DMS53 (cell line): Measurements from ENCODE around the gene MAP6.

ENCODE experiments used
- DNase-seq: peaks from one replicate; lab custom pipeline; 2025; lab: John Stamatoyannopoulos, UW

Gene MAP6

GRCh38 chr11:75665990-75666389 is 2.8 kb downstream of the MAP6 start:
- DNase-seq, result no peak

- no peak for DNase-seq
These were observed 3.7 kb downstream of the MAP6 start for GRCh38 chr11:75665126-75665525.

GRCh38 chr11:75664389-75664788 is 4.4 kb downstream of the MAP6 start:
- no peak for DNase-seq

DNA sequence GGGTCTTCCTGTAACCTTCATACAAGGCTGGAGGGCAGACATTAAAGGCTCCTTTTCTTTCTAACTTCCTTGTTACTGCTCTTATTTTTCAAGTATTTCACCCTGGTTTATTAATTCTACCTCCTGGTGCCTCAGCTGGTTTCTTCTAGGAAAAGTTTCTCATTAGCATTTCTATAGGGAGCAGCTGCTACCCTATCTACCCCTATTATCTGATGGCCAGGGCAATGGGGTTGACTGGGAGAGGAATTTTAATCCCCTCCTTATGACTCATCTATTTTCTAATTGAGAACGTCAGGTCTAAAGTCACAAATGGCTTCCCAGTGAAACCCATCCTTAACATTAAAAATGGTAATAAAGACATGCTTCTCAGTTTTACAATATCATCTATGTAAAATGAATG is 5.0 kb downstream of the MAP6 start:
- no peak for DNase-seq

DNA sequence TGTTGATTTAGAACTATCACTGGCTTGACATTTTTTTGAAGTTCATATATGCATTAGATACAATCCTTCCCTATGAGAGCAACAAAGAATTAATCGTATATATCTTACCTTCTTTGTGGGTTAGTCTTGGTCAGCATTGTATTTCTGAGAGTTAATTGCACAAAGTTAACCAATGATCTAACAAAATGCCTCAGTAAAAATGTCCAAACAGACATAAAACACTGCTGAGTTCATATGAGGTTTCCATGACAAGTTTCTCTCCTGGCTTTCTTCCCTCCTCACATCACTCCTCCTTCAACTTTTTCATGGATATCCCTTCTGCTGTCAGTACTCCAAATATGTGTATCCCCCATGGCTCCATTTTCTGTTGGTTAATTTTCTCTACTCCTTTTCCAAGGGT is 9.0 kb downstream of the MAP6 start:
- DNase-seq, result no peak

DNA sequence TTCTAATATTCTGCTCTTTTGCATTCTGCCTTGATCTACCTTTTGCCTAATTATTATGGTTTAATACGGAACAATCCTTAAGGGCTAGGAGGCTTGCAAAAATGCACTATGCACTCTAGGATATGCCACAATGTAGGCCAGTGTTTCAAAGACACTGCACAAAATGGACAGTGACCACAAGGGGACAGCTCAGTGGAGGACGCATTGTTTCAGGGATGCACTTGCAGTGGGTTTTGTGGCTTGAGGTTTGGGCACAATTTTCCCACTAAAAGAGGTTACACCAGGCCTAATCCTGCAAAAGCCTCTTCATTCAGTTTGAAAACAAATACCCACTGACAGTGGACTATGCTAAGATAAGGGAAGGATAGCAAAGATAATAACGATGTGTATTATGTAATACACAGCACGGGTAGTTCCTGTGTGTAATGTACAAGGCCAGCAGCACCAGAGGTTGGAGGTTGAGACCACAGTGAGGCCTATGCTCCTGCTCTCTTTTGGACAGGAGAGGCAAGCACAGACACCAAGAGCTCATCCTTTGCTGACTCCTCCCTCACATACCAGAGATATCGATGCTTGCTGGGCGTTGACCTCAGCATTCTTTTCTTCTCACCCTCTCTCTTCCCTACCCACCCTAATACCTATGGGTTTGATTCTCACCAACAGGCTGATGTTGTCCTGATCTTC is 12.7 kb downstream of the MAP6 start:
- no peak for DNase-seq

- DNase-seq, result no peak
These were observed 13.2 kb downstream of the MAP6 start for GRCh38 chr11:75655605-75656004.

- DNase-seq, result no peak
These were observed 14.5 kb downstream of the MAP6 start for GRCh38 chr11:75654314-75654713.

GRCh38 chr11:75653532-75653931 is 15.3 kb downstream of the MAP6 start:
- peak; percentile 34 for DNase-seq

DNA sequence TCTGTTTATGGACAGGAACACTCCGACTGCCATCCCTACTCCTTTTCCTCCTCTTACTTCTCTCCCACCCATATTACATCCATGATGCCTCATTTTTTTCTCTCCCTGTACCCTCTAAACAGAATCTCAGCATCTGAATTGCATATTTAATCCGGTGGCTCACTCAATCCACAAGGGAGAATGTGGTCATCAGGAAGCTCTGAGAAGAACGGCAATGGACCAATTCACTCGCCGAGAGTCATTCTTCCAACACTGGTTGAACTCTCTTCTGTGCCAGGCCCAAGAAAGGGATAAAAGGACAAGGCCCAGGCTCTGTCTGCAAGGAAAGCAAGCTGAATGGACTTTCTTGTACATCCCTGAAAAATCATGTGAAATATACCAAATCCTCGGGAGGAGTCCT is 15.9 kb downstream of the MAP6 start:
- DNase-seq, result no peak

- no peak for DNase-seq
These were observed 17.6 kb downstream of the MAP6 start for GRCh38 chr11:75651218-75651617.

- no peak for DNase-seq
These were observed 18.6 kb downstream of the MAP6 start for GRCh38 chr11:75650167-75650723.

GRCh38 chr11:75644946-75645345 is 23.9 kb downstream of the MAP6 start:
- no peak for DNase-seq

DNA sequence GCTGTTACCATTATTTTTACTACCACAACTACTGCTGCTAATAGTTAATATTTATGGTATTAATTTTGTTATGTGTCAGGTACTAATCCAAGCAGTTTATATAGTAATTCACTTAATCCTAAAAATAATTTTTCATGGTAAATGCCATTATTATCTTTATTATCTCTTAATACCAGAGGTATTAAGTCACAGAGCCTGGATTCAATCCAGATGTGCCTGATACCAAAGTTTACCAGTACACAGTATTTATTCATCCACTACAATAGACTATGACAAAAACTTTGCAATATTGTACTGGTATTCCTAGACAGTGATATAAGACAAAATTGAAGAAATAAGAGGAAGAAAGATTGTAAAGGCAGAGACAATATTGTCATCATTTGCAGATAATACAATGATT is 24.5 kb downstream of the MAP6 start:
- DNase-seq, result no peak

GRCh38 chr11:75642402-75643113 is 26.3 kb downstream of the MAP6 start:
- DNase-seq, result peak; percentile 49

DNA sequence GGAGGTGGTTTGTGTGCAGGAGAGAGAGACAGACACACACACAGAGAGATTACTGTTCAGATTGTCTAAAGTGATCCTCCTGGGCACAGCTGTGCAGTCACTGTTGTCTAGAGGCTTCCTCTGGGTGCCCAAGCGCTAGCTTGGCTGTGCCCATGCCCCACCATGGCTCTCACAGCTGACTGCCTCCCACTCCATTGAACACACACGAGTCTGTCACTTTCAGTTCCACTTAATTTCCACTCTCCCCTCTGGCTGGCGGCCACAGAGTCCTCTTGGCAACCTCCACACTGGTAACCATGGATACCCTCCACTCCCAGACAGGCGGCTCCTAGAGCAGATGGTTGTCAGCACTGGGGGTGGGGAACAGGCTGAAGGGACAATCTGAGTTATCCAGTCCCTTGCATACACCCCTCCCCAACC is 29.1 kb downstream of the MAP6 start:
- DNase-seq, result peak; percentile 100

DNA sequence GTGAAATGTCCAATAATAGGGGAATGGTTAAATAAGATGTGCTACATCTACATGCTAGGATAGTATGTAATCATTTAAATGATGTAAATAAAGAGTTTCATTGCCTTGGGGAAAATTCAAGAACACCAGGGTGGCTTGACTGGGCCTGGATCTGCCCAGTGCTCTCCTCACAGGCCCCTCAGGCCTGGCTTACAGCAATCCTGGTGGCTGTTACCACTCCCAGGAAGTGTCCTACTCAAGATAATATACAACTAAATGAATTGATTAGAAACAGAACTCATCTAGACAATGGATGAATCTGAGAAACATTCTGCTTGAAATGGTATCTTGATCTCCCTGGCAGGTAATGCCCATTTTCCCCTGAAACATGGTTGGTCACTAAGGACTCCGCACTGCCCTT is 30.8 kb downstream of the MAP6 start:
- no peak for DNase-seq

DNA sequence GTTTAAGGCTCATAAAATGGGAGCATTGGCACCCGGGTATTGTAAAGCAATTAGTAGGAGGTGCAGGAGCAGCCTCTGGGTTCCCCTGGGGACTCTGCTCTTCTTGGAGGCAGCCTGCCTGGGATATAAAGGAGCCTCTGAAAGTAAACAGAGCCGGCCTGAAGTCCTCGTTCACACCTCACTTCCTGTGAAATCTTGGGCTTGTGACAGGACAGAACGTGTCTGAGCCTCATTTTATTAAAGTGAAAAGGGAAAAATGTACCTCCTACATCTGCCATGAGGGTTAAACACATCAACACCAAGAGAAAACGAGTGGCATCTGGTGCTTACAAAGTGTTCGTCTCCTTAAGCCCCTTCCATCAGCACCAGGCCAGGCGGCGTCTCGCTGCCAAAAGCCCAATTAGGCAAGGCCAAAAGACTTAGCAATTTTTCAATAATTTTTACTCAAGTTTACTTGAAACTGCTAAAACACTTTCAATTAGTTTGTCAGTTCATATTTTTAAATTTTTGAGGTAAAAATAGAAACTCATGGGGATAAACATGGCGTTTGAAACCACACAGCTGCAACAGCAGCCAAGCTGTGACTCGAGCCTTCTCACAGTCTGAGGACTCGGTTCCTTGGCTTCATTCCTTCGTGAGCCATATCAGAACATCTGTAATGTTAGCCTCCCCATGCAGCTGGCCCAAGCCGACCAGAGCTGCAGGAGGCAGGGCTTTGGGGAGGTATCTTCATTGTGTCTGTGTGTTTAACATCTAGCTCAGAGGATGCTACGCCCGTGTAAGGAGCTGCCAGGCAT is 33.6 kb downstream of the MAP6 start:
- peak; percentile 78 for DNase-seq

DNA sequence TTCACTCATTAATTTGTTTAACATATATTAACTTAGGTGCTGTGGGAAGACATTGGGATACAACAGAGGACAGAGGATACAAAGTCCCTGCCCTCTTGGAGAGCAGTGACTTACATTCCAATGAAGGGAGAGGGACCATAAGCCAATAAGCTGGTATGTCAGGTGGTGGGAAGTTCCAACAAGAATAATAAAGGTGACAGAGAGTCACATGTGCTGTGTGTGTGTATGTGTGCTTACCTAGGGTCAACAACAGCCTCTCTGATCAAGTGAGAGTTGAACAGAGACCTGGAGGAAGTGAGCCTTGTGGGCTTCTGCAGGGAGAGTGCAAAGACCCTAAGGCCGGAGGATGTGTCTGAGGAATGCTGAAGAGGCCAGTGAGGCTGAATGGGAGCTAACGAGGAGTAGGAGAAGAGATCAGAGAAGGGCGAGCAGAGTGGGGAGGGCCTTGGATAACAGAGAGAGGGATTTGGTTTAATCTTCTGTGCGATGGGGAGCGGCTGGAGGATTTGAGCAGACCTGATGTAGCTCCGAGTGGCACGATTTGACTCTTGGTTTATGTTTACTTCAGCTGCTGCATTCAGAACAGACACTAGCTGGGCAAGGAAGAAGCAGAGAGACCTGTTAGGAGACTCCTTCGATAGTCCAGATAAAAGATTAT is 35.3 kb downstream of the MAP6 start:
- peak; percentile 53 for DNase-seq

- DNase-seq, result no peak
These were observed 35.9 kb downstream of the MAP6 start for GRCh38 chr11:75632962-75633361.

DNA sequence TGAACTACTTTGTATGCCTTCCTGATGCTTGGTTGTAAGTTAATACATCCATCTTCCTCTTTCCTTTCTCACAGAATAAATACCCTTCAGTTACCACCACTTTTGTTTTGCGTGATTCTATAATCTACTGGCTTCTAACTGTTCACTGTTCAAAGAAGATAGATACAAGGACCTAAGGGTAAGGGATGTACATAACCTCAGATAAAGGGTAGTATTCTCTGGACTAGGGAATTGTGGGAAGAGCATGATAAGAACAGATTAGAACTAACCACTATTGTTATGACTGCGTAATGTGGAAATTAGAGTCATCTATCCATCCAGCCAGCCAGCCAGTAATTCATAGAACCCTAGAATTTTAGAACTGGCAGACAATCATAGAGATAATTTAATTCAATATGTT is 36.4 kb downstream of the MAP6 start:
- no peak for DNase-seq

DNA sequence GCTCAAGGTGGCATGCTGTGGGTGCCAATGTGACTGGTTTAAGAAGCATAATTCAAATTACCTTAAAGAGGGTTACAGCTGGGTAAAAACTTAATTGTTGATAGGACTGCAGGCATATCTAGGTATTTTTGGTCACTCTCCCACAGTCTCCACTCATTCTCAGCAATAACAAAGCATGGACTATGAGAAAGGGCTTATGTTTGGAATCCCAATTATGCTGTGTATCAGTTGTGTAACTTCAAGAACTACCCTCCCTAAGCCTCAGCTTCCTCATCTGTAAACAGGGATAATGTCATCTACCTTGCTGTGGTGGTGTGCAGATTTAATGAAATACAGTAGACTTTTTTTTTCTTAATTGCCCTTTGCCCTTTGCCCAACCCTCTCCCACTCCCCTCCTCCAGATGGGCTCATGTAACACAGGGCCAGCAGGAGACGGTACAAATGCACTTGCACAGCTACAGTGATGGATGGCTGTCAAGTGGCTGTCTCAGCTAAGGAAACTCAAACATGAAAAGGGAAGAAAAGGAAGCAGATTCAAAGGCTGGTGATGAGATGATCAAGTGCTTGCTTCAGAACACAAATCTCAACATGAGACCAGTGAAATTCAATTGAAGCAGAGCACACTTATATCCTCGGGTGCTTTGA is 37.6 kb downstream of the MAP6 start:
- DNase-seq, result peak; percentile 53
